ENCODE results near the gene TPRG1L.

TPRG1L gene

GRCh38 chr1:3670823-3671265, 46.0 kb downstream of the TPRG1L start:
- no peak for TF ChIP-seq CTCF (IDR thresholded peaks at IDR 0.05; ENCODE audit: insufficient read depth, low read depth, low read length, missing control alignments)
- H3K4me3 ChIP-seq (ENCODE audit: low read length), result no peak overlapping the region
- no peak for DNase-seq (ENCODE audit: low read depth)

- TF ChIP-seq CTCF (IDR thresholded peaks at IDR 0.05; ENCODE audit: insufficient read depth, low read depth, low read length, missing control alignments), result no peak
- DNase-seq (ENCODE audit: low read depth), result peak; percentile 36
- H3K4me3 ChIP-seq (ENCODE audit: low read length), result no peak overlapping the region
Observed at GRCh38 chr1:3671371-3672180, 46.8 kb downstream of the TPRG1L start.

GRCh38 chr1:3672231-3672970, 47.6 kb downstream of the TPRG1L start:
- TF ChIP-seq CTCF (IDR thresholded peaks at IDR 0.05; ENCODE audit: insufficient read depth, low read depth, low read length, missing control alignments), result no peak
- no peak for DNase-seq (ENCODE audit: low read depth)
- H3K4me3 ChIP-seq (ENCODE audit: low read length), result no peak overlapping the region

- no peak for TF ChIP-seq CTCF (IDR thresholded peaks at IDR 0.05; ENCODE audit: insufficient read depth, low read depth, low read length, missing control alignments)
- H3K4me3 ChIP-seq (ENCODE audit: low read length), result no peak overlapping the region
- DNase-seq (ENCODE audit: low read depth), result no peak
Observed at GRCh38 chr1:3672971-3673361, 48.2 kb downstream of the TPRG1L start.

- no peak for DNase-seq (ENCODE audit: low read depth)
- no peak for TF ChIP-seq CTCF (IDR thresholded peaks at IDR 0.05; ENCODE audit: insufficient read depth, low read depth, low read length, missing control alignments)
- H3K4me3 ChIP-seq (ENCODE audit: low read length), result no peak overlapping the region
Observed at GRCh38 chr1:3673381-3674099, 48.7 kb downstream of the TPRG1L start.

GRCh38 chr1:3674100-3675094, 49.6 kb downstream of the TPRG1L start:
- H3K4me3 ChIP-seq (ENCODE audit: low read length), result peak overlapping the region; percentile 25
- peak; percentile 35 for DNase-seq (ENCODE audit: low read depth)
- TF ChIP-seq CTCF (IDR thresholded peaks at IDR 0.05; ENCODE audit: insufficient read depth, low read depth, low read length, missing control alignments), result no peak

Data from epithelial cell of esophagus (primary cell).